Fibroblast of the conjunctiva (primary cell): Measurements from ENCODE around the gene OR51V1.
"Not testable (repeated sequence)": the region's sequence is repeated elsewhere in the genome, so short reads cannot be mapped to it uniquely, and the experiment has no call there.

Experiments
- DNase-seq: peaks from one replicate; pipeline ENCODE4 v3.0.0-alpha.2; 2010; ENCODE audit warnings: low read depth

The OR51V1 gene

GRCh38 chr11:5200582-5200981, at the start of gene OR51V1:
Gene OR51V1, minus strand, starts transcription at chr11:5200682. Its CDS starts 0 bp downstream, at chr11:5200682.
- DNase-seq, result no peak

GRCh38 chr11:5249807-5250396, 49.4 kb upstream of the OR51V1 start, which contains the start of gene HBG1:
Gene HBG1, minus strand, starts transcription at chr11:5249857. Its CDS starts 53 bp downstream, at chr11:5249804.
- not testable (repeated sequence) for DNase-seq

GRCh38 chr11:5248498-5248897, 48.0 kb upstream of the OR51V1 start:
- DNase-seq, result not testable (repeated sequence)

GRCh38 chr11:5247472-5248192, 47.1 kb upstream of the OR51V1 start:
- no peak for DNase-seq

GRCh38 chr11:5246772-5247471, 46.4 kb upstream of the OR51V1 start:
- DNase-seq, result no peak

- DNase-seq, result no peak
Observed at GRCh38 chr11:5245155-5245554, 44.7 kb upstream of the OR51V1 start.

GRCh38 chr11:5243816-5244180, 43.3 kb upstream of the OR51V1 start:
- DNase-seq, result no peak

GRCh38 chr11:5242933-5243815, 42.7 kb upstream of the OR51V1 start:
- no peak for DNase-seq

- DNase-seq, result no peak
Observed at GRCh38 chr11:5242208-5242607, 41.7 kb upstream of the OR51V1 start.

- DNase-seq, result no peak
Observed at GRCh38 chr11:5241458-5241857, 41.0 kb upstream of the OR51V1 start.

- no peak for DNase-seq
Observed at GRCh38 chr11:5240458-5240857, 40.0 kb upstream of the OR51V1 start.

GRCh38 chr11:5240056-5240455, 39.6 kb upstream of the OR51V1 start:
- no peak for DNase-seq

- DNase-seq, result no peak
Observed at GRCh38 chr11:5239046-5239445, 38.6 kb upstream of the OR51V1 start.

GRCh38 chr11:5238486-5238885, 38.0 kb upstream of the OR51V1 start:
- DNase-seq, result no peak

GRCh38 chr11:5237420-5237819, 36.9 kb upstream of the OR51V1 start:
- DNase-seq, result no peak

GRCh38 chr11:5235364-5236095, 35.0 kb upstream of the OR51V1 start:
- no peak for DNase-seq

GRCh38 chr11:5234381-5234834, 33.9 kb upstream of the OR51V1 start, which contains the start of gene HBD:
Gene HBD, minus strand, starts transcription at chr11:5234483. Its CDS starts 50 bp downstream, at chr11:5234433.
- DNase-seq, result no peak

- DNase-seq, result no peak
Observed at GRCh38 chr11:5233307-5233706, 32.8 kb upstream of the OR51V1 start.

- no peak for DNase-seq
Observed at GRCh38 chr11:5232821-5233220, 32.3 kb upstream of the OR51V1 start.

- no peak for DNase-seq
Observed at GRCh38 chr11:5232176-5232575, 31.7 kb upstream of the OR51V1 start.

- no peak for DNase-seq
Observed at GRCh38 chr11:5231111-5231510, 30.6 kb upstream of the OR51V1 start.
